Activated CD8-positive, alpha-beta T cell treated with anti-CD3 and anti-CD28 coated beads for 36 hours (primary cell): ENCODE data around the gene PXYLP1. TPM values are rescaled to one million over a fixed set of nuclear protein-coding genes. Genes with fewer than 3 reads are reported as not detected.

ENCODE experiments used
- ATAC-seq: fragments of 200-7000 bp; cut with Tn5 transposase; one replicate; pipeline ENCODE4 v1.10.0; 2021; ENCODE audit warnings: mild to moderate bottlenecking, moderate library complexity
- CTCF ChIA-PET: fragments of 350-600 bp; sonication (Branson Sonifier 250); formaldehyde crosslinking; loops from one replicate; lab custom pipeline; 2021; ENCODE audit warnings: antibody characterized with exemption; lab: Charles Lee
- POLR2A ChIA-PET: fragments of 350-600 bp; sonication (Branson Sonifier 250); formaldehyde crosslinking; loops from one replicate; lab custom pipeline; 2021; ENCODE audit warnings: antibody characterized with exemption; lab: Charles Lee
- DNase-seq: peaks from one replicate; pipeline ENCODE4 v3.0.0-alpha.2; 2020
- H3K27ac Mint-ChIP-seq: one replicate; pipeline ENCODE4 v1.8.0; 2021; ENCODE audit warnings: mild to moderate bottlenecking, mixed read lengths
- H3K27me3 Mint-ChIP-seq: one replicate; pipeline ENCODE4 v1.8.0; 2021; ENCODE audit warnings: mixed read lengths
- H3K36me3 Mint-ChIP-seq: one replicate; pipeline ENCODE4 v1.8.0; 2021; ENCODE audit warnings: low read depth, mixed read lengths
- H3K4me1 Mint-ChIP-seq: one replicate; pipeline ENCODE4 v1.8.0; 2021; ENCODE audit warnings: low read depth, mixed read lengths
- H3K4me3 Mint-ChIP-seq: one replicate; pipeline ENCODE4 v1.8.0; 2021; ENCODE audit warnings: mild to moderate bottlenecking, moderate library complexity, mixed read lengths
- H3K9me3 Mint-ChIP-seq: one replicate; pipeline ENCODE4 v1.8.0; 2021; ENCODE audit warnings: mixed read lengths
- intact Hi-C: fragments of 100-400 bp; cut with micrococcal nuclease; formaldehyde crosslinking; loops from one replicate; pipeline ENCODE4 v1.10.0; 2022
- total RNA-seq, 2 experiments: library from RNA; stranded (reverse); gene quantifications; one replicate each; pipeline ENCODE4 v1.2.3, GENCODE V29; 2021
- TF ChIP-seq, protein P1 (sequence below): fragments of 200-600 bp; IDR thresholded peaks from one replicate; pipeline ENCODE4 v1.8.0; 2022; ENCODE audit warnings: antibody characterized with exemption, mild to moderate bottlenecking

PXYLP1 gene
- total RNA-seq, 2 experiments from 2014 or later = 14.9 to 17.2 TPM

DNA sequence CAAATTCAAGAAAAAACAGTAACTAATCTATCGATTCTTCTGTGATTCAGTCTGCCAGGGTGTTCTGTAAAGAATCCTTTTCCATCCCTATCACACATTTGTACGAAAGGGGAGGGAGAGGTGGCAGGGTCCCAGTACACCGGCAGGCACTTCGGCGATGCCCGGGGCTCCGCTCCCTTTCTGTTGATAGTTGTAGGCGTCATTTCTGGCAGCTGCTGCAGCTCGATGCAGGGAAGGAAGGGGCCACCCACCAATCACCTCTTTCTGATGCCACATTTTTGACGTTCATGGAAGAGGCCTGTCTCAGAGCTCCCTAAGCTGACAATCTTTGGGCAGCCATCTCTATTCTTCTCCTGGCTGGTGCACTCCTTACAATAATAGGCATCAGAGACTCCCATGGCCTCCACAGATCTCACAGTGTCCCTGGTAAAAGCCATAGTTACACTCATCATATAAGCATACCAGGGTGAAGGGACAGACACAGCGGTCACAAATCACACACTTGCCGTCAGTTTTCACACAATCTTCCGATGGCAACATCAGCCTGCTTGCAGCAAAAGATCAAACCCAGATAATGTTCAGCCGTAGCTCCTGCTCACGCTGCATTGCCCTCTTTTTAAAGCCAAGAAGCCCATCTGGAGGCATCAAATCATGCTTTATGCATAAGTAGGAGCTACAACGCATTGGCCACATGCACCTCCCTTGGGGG lies 75.9 kb downstream of the PXYLP1 start:
- Mint-ChIP-seq H3K36me3 (peaks cover 8% of the 10 kb centered on the region), H3K4me1 (peaks cover 57% of the 10 kb centered on the region), H3K9me3 (no peaks in the 10 kb centered on the region), H3K4me3 (peak overlapping the region; percentile 37), H3K27me3 (no peaks in the 10 kb centered on the region), H3K27ac (peak overlapping the region; percentile 82)
- ChIA-PET CTCF (interaction anchor here (0.7 to 19.4 kb wide), 19 partner anchors 10 to 338 kb away, joined by 3 to 418 read pairs (median 4); partner anchors contain the start of genes PXYLP1 and ZBTB38), POLR2A (interaction anchor here (0.8 to 2.2 kb wide), 5 partner anchors 17 to 147 kb away, joined by 3 to 7 read pairs (median 3); no protein-coding TSS in a partner anchor)
- TF ChIP-seq, protein P1, sequence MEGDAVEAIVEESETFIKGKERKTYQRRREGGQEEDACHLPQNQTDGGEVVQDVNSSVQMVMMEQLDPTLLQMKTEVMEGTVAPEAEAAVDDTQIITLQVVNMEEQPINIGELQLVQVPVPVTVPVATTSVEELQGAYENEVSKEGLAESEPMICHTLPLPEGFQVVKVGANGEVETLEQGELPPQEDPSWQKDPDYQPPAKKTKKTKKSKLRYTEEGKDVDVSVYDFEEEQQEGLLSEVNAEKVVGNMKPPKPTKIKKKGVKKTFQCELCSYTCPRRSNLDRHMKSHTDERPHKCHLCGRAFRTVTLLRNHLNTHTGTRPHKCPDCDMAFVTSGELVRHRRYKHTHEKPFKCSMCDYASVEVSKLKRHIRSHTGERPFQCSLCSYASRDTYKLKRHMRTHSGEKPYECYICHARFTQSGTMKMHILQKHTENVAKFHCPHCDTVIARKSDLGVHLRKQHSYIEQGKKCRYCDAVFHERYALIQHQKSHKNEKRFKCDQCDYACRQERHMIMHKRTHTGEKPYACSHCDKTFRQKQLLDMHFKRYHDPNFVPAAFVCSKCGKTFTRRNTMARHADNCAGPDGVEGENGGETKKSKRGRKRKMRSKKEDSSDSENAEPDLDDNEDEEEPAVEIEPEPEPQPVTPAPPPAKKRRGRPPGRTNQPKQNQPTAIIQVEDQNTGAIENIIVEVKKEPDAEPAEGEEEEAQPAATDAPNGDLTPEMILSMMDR = no peak
- DNase-seq (no peak), ATAC-seq (no peak)
- intact Hi-C loops = loop anchor here (10.0 kb wide), 1 partner anchor 257 kb away; no protein-coding TSS in a partner anchor

DNA sequence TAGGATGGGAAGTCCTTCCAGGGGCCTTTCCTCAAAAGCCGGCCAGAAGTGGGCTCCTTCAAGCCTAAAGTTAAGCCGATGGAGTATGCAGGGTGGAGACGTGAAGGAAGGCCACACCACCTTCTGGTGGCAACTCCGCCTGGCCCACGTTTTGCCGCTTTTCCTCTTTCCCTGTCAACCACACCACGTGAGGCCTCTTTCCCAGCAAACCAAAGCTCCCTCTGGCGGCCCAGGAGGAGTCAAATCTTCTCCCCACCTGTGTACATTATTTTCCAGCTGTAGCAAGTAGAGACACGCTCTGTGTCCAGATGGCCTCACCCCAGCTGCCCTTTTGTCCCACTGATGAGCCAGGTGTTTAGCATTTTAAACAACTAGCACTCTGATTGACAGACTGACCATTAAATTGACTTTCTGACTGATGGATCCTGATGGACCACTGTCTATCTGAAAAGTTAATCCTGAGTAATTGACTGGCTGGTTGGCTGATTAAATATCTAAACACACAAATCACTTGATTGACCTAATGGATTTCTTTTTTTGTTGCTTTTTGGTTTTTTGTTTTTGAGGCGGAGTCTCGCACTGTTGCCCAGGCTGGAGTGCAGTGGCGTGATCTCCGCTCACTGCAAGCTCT lies 77.1 kb downstream of the PXYLP1 start:
- H3K27ac Mint-ChIP-seq = peak overlapping the region; percentile 75
- ChIA-PET CTCF (interaction anchor here (0.6 to 19.4 kb wide), 10 partner anchors 43 to 336 kb away, joined by 3 to 418 read pairs (median 6); partner anchors contain the start of genes PXYLP1 and ZBTB38), POLR2A (interaction anchor here (0.6 to 2.2 kb wide), 2 partner anchors 16 to 146 kb away, joined by 3 to 7 read pairs; no protein-coding TSS in a partner anchor)
- TF ChIP-seq, protein P1 = no peak
- H3K9me3 Mint-ChIP-seq = no peaks in the 10 kb centered on the region
- ATAC-seq (no peak), DNase-seq (no peak)
- peaks cover 8% of the 10 kb centered on the region for H3K36me3 Mint-ChIP-seq
- no peaks in the 10 kb centered on the region for H3K27me3 Mint-ChIP-seq
- no peak overlapping the region for H3K4me3 Mint-ChIP-seq
- peaks cover 57% of the 10 kb centered on the region for H3K4me1 Mint-ChIP-seq
- intact Hi-C loops = loop anchor here (10.0 kb wide), 1 partner anchor 256 kb away; no protein-coding TSS in a partner anchor

DNA sequence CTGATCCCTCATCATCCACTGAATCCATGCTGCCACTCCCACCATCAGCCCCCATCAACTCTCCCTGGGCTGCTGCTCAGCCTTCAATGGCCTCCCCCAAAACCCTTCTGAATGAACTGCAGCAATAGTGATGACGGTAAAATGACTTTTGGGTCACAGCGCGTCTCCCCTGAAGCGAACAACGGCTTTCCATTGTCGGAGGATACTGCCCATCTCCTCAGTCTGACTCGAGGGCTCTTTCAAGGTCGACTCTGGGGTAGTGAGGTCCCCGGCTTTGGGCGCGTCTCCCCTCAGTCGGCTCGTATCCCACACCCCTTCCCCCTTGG lies 79.5 kb downstream of the PXYLP1 start:
- intact Hi-C loops = loop anchor here (5.0 kb wide), 2 partner anchors 51 to 141 kb away; no protein-coding TSS in a partner anchor
- Mint-ChIP-seq H3K9me3 (no peaks in the 10 kb centered on the region), H3K27me3 (no peaks in the 10 kb centered on the region), H3K27ac (peak overlapping the region; percentile 99), H3K36me3 (peaks cover 8% of the 10 kb centered on the region), H3K4me1 (peaks cover 53% of the 10 kb centered on the region), H3K4me3 (peak overlapping the region; percentile 89)
- ChIA-PET POLR2A (interaction anchor here (1.0 to 1.7 kb wide), 8 partner anchors 17 to 138 kb away, joined by 3 to 7 read pairs (median 3); no protein-coding TSS in a partner anchor), CTCF (interaction anchor here (0.5 to 19.4 kb wide), 44 partner anchors 8 to 567 kb away, joined by 3 to 418 read pairs (median 4); partner anchors contain the start of gene RASA2)
- peak; percentile 1 for ATAC-seq
- TF ChIP-seq, protein P1 = no peak
- no peak for DNase-seq

DNA sequence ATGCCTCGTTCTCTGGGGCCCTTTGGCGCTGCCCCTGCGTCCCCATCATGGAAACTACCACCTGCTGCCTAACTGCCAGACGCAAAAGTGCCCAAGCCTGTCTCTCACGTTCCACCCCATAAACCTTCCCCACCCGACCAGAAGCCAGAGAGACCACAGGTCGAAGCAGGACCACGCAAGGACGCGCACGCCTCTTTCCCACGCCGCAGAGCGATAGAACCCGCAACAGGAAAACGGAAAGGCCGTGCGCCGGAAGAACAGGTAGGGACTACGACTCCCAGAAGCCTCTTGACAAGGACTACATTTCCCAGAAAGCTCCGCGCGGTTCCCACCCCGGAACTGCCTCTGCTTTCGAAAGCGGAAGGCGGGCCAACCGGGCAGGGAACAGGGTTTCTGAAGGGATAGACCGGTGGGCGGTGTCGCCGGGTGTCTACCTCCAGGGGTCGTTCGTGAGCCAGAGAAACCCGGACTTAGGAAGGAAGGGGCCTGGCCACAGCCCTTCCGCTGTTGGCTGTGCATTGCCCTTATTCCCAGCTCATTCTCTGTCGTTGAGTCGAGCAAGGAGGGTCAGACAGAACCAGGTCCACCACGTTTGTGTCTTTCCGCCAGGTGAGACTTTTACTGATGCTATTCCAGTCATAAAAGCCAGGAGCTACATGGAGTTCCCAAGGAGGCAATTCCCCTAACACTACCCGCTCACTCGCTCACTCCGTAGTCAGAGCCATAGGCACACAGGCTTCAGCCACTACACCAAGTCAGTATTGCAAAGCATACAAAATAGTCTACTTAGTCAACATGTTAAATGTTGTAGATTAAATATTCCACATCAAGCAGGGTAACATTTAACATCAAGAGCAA lies 80.1 kb downstream of the PXYLP1 start:
- POLR2A ChIA-PET = interaction anchor here (0.6 to 1.7 kb wide), 17 partner anchors 8 to 141 kb away, joined by 3 to 7 read pairs (median 3); no protein-coding TSS in a partner anchor
- CTCF ChIA-PET = interaction anchor here (0.5 to 19.4 kb wide), 59 partner anchors 8 to 566 kb away, joined by 3 to 418 read pairs (median 4); partner anchors contain the start of genes PXYLP1 and RASA2
- H3K27me3 Mint-ChIP-seq = no peaks in the 10 kb centered on the region
- peak overlapping the region; percentile 99 for H3K27ac Mint-ChIP-seq
- ATAC-seq (peak; percentile 94), DNase-seq (peak; percentile 99)
- no peaks in the 10 kb centered on the region for H3K9me3 Mint-ChIP-seq
- H3K4me1 Mint-ChIP-seq = peaks cover 49% of the 10 kb centered on the region
- TF ChIP-seq, protein P1 = peak; percentile 77
- intact Hi-C loops = loop anchor here (5.0 kb wide), 2 partner anchors 51 to 141 kb away; no protein-coding TSS in a partner anchor
- peaks cover 8% of the 10 kb centered on the region for H3K36me3 Mint-ChIP-seq
- H3K4me3 Mint-ChIP-seq = peak overlapping the region; percentile 89
